Activated CD4-positive, alpha-beta T cell treated with anti-CD3 and anti-CD28 coated beads, Interleukin-2, amount 10 ng/mL, durations not matched to agents 24 days and 14 days (primary cell): ENCODE results near the gene ASMTL. TPM values are rescaled to one million over a fixed set of nuclear protein-coding genes. Genes with fewer than 3 reads are reported as not detected.
"Not testable (repeated sequence)": the region's sequence is repeated elsewhere in the genome, so short reads cannot be mapped to it uniquely, and the experiment has no call there.

Experiments
- DNase-seq: peaks from one replicate; pipeline ENCODE4 v3.0.0; 2022
- H3K27ac Mint-ChIP-seq: one replicate; pipeline ENCODE4 v1.8.0; 2022; ENCODE audit warnings: mild to moderate bottlenecking, mixed read lengths
- H3K27me3 Mint-ChIP-seq: one replicate; pipeline ENCODE4 v1.8.0; 2022; ENCODE audit warnings: mixed read lengths
- H3K36me3 Mint-ChIP-seq: one replicate; pipeline ENCODE4 v1.8.0; 2022; ENCODE audit warnings: low read depth, mild to moderate bottlenecking, mixed read lengths
- H3K4me1 Mint-ChIP-seq: one replicate; pipeline ENCODE4 v1.8.0; 2021; ENCODE audit warnings: mixed read lengths
- H3K4me3 Mint-ChIP-seq: one replicate; pipeline ENCODE4 v1.8.0; 2022; ENCODE audit warnings: mild to moderate bottlenecking, moderate library complexity, mixed read lengths
- H3K9me3 Mint-ChIP-seq: one replicate; pipeline ENCODE4 v1.8.0; 2021; ENCODE audit warnings: mixed read lengths
- intact Hi-C: fragments of 100-400 bp; cut with micrococcal nuclease; formaldehyde crosslinking; loops from one replicate; pipeline ENCODE4 v1.15.1; 2023
- total RNA-seq: library from RNA; stranded (reverse); gene quantifications from 2 replicates; pipeline ENCODE4 v1.2.3, GENCODE V29; 2022

Gene ASMTL
- total RNA-seq, 1 donor from 2014 or later: 44.5 TPM

DNA sequence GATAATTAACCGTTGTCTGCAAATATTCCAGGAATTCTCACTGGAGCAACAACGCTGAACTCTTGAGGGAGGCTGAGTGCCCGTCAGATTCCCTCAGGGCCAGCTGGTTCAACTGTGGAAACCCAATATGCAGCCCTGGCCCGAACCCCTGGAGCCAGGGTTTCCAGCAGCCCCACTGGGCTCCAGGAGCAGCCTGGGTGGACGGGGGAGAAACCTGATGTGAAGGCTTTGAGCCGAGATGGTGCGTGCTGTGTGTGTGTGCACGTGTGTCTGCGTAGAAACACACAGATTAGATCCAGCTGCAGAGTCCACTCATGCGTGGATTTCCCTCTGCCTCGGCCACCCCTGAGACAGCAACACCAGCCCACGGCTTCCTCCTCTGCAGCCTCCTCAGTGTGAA, 41.4 kb downstream of the ASMTL start:
- H3K36me3 Mint-ChIP-seq: peaks cover 30% of the 10 kb centered on the region
- H3K27ac Mint-ChIP-seq: no peak overlapping the region
- no peaks in the 10 kb centered on the region for H3K27me3 Mint-ChIP-seq
- DNase-seq: no peak
- H3K9me3 Mint-ChIP-seq: no peaks in the 10 kb centered on the region
- H3K4me3 Mint-ChIP-seq: no peak overlapping the region
- intact Hi-C loops: no loop called here
- H3K4me1 Mint-ChIP-seq: no peaks in the 10 kb centered on the region

DNA sequence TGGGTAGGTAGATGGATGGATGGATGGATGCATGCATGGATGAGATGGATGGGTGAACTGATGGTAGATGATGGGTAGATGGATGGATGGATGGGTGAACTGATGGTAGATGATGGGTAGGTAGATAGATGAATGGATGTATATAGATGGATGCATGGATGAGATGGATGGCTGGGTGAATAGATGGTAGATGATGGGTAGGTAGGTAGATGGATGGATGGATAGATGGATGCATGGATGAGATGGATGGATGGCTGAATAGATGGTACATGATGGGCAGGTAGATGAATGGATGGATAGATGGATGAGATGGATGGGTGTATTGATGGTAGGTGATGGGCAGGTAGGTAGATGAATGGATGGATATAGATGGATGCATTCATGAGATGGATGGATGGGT, 45.7 kb downstream of the ASMTL start:
- intact Hi-C loops: no loop called here
- Mint-ChIP-seq H3K4me1 (no peaks in the 10 kb centered on the region), H3K27ac (no peak overlapping the region), H3K36me3 (peaks cover 9% of the 10 kb centered on the region), H3K4me3 (no peak overlapping the region), H3K9me3 (no peaks in the 10 kb centered on the region), H3K27me3 (no peaks in the 10 kb centered on the region)
- DNase-seq: no peak

DNA sequence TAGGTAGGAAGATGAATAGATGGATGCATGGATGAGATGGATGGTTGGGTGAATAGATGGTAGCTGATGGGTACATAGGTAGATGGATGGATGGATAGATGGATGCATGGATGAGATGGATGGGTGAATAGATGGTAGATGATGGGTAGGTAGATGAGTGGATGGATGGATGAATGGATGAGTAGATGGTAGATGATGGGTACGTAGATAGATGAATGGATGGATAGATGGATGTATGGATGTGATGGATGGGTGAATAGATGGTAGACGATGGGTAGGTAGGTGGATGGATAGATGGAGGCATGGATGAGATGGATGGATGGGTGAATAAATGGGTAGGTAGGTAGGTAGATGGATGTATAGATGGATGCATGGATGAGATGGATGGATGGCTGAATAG, 46.9 kb downstream of the ASMTL start:
- H3K9me3 Mint-ChIP-seq, H3K4me1 Mint-ChIP-seq, H3K4me3 Mint-ChIP-seq, H3K27ac Mint-ChIP-seq, intact Hi-C loops, H3K27me3 Mint-ChIP-seq, DNase-seq, H3K36me3 Mint-ChIP-seq: not testable (repeated sequence)

- H3K9me3 Mint-ChIP-seq, intact Hi-C loops, H3K36me3 Mint-ChIP-seq, DNase-seq, H3K27me3 Mint-ChIP-seq, H3K27ac Mint-ChIP-seq, H3K4me1 Mint-ChIP-seq, H3K4me3 Mint-ChIP-seq: not testable (repeated sequence)
Measured at GRCh38 chrX:1403867-1404266, 48.8 kb downstream of the ASMTL start.

GRCh38 chrX:1403228-1403627, 49.5 kb downstream of the ASMTL start:
- no peak overlapping the region for H3K4me3 Mint-ChIP-seq
- H3K27ac Mint-ChIP-seq: no peak overlapping the region
- intact Hi-C loops: no loop called here
- peaks cover 10% of the 10 kb centered on the region for H3K36me3 Mint-ChIP-seq
- no peaks in the 10 kb centered on the region for H3K9me3 Mint-ChIP-seq
- DNase-seq: no peak
- no peaks in the 10 kb centered on the region for H3K27me3 Mint-ChIP-seq
- H3K4me1 Mint-ChIP-seq: no peaks in the 10 kb centered on the region

- H3K4me3 Mint-ChIP-seq: no peak overlapping the region
Measured at GRCh38 chrX:1401611-1402430, 50.9 kb downstream of the ASMTL start.

DNA sequence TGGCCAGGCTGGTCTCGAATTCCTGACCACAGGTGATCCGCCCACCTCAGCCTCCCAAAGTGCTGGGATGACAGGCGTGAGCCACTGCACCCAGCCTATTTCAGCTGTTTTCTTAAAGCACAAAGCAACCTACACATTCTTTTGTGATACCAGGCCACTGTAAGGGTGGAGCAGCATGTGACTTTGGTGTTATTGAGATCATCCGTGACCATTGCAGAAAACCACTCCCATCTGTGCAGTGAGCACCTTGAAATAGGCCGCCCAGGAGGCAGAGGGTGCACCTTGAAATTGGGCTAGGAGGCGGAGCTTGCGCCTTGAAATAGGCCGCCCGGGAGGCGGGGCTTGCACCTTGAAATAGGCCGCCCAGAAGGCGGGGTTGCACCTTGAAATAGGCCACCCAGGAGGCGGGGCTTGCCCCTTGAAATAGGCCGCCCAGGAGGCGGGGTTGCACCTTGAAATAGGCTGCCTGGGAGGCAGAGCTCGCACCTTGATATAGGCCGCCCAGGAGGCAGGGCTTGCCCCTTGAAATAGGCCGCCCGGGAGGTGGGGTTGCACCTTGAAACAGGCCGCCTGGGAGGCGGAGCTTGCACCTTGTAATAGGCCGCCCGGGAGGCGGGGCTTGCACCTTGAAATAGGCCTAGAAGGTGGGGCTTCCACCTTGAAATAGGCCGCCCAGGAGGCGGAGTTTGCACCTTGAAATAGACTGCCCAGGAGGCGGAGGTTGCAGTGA, 51.8 kb downstream of the ASMTL start:
- Mint-ChIP-seq H3K4me1 (peaks cover under 1% of the 10 kb centered on the region), H3K27me3 (no peaks in the 10 kb centered on the region), H3K27ac (no peak overlapping the region), H3K36me3 (peaks cover 16% of the 10 kb centered on the region), H3K4me3 (no peak overlapping the region), H3K9me3 (no peaks in the 10 kb centered on the region)
- intact Hi-C loops: no loop called here
- no peak for DNase-seq

More at GRCh38 chrX:1401611-1402430, 50.9 kb downstream of the ASMTL start:
- Mint-ChIP-seq H3K27me3 (no peaks in the 10 kb centered on the region), H3K9me3 (no peaks in the 10 kb centered on the region), H3K36me3 (peaks cover 10% of the 10 kb centered on the region), H3K4me1 (no peaks in the 10 kb centered on the region), H3K27ac (no peak overlapping the region)
- intact Hi-C loops: no loop called here
- no peak for DNase-seq

GRCh38 chrX:1400049-1400448, 52.7 kb downstream of the ASMTL start:
- intact Hi-C loops: no loop called here
- peaks cover 7% of the 10 kb centered on the region for H3K4me1 Mint-ChIP-seq
- no peak for DNase-seq
- H3K27ac Mint-ChIP-seq: no peak overlapping the region
- H3K4me3 Mint-ChIP-seq: no peak overlapping the region
- peaks cover 24% of the 10 kb centered on the region for H3K36me3 Mint-ChIP-seq
- H3K9me3 Mint-ChIP-seq: peaks cover 5% of the 10 kb centered on the region
- H3K27me3 Mint-ChIP-seq: no peaks in the 10 kb centered on the region

GRCh38 chrX:1398431-1399340, 54.0 kb downstream of the ASMTL start:
- intact Hi-C loops: loop anchor here (10.0 kb wide), 1 partner anchor 136 kb away; the partner anchor contains the start of gene P2RY8
- peaks cover 14% of the 10 kb centered on the region for H3K4me1 Mint-ChIP-seq
- H3K27me3 Mint-ChIP-seq: no peaks in the 10 kb centered on the region
- H3K9me3 Mint-ChIP-seq: peaks cover 5% of the 10 kb centered on the region
- H3K4me3 Mint-ChIP-seq: no peak overlapping the region
- H3K36me3 Mint-ChIP-seq: peaks cover 29% of the 10 kb centered on the region
- DNase-seq: no peak
- H3K27ac Mint-ChIP-seq: no peak overlapping the region

DNA sequence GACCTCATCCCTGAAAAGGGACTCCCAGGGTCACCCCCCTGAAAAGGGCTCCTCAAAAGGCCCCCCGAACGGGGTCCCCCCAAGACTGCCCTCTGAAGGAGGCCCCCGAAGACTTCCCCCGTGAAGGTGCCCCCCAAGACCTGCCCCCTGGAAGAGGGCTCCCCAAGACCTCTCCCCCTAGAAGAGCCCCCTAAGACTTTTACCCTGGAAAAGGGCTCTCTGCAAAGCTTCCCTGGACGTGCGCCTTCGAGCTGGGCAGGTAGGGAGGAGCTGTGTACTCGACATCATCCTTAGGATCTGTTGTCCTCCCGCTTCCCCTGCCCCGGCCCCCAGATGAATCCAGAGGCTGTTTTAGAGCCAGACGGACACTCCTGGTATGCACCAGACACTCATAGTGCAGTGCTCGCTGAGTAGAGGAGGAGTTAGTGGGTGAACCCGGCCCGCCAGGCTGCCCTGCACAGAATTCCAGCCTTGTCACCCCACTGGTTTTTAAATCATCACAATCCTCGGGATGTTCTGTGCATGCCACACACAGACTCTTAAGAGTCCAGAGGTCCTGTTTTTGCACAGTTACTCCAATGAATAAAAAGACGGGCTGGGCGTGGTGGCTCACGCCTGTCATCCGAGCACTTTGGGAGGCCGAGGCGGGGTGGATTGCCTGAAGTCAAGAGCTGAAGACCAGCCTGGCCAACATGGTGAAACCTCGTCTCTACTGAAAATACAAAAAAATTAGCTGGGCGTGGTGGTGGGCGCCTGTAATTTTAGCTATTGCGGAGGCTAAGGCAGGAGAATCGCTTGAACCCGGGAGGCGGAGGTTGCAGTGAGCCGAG, 55.1 kb downstream of the ASMTL start:
- H3K36me3 Mint-ChIP-seq: peaks cover 28% of the 10 kb centered on the region
- peaks cover 5% of the 10 kb centered on the region for H3K9me3 Mint-ChIP-seq
- intact Hi-C loops: loop anchor here (10.0 kb wide), 1 partner anchor 137 kb away; the partner anchor contains the start of gene P2RY8
- no peak for DNase-seq
- peaks cover 20% of the 10 kb centered on the region for H3K4me1 Mint-ChIP-seq
- no peaks in the 10 kb centered on the region for H3K27me3 Mint-ChIP-seq
- H3K27ac Mint-ChIP-seq: no peak overlapping the region
- H3K4me3 Mint-ChIP-seq: no peak overlapping the region

DNA sequence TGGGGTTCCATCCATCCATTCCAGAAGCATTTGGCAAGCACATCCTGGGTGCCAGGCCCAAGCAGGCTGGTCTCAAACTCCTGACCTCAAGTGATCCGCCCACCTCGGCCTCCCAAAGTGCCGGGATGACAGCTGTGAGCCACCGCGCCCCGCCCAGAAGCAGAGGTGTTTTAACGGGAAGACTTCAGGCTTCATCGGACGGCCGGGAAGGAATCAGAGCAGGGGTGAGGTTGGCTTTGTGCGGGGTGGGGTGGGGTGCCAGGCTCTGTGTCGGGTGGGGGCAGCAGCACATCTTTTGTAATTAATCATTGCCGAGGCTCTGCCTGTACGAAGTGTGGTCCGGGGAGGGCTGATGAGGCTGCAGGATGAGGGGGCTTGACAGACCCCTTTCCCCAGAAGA, 55.7 kb downstream of the ASMTL start:
- Mint-ChIP-seq H3K36me3 (peaks cover 28% of the 10 kb centered on the region), H3K9me3 (peaks cover 5% of the 10 kb centered on the region), H3K4me1 (peaks cover 20% of the 10 kb centered on the region), H3K4me3 (no peak overlapping the region), H3K27ac (no peak overlapping the region), H3K27me3 (no peaks in the 10 kb centered on the region)
- intact Hi-C loops: loop anchor here (10.0 kb wide), 1 partner anchor 138 kb away; the partner anchor contains the start of gene P2RY8
- no peak for DNase-seq

- intact Hi-C loops: loop anchor here (10.0 kb wide), 1 partner anchor 139 kb away; the partner anchor contains the start of gene P2RY8
- no peak for DNase-seq
- Mint-ChIP-seq H3K36me3 (peaks cover 34% of the 10 kb centered on the region), H3K27ac (no peak overlapping the region), H3K4me1 (peaks cover 23% of the 10 kb centered on the region), H3K4me3 (no peak overlapping the region), H3K27me3 (no peaks in the 10 kb centered on the region), H3K9me3 (peaks cover 5% of the 10 kb centered on the region)
Measured at GRCh38 chrX:1395646-1396216, 57.0 kb downstream of the ASMTL start.
